WI38 (cell line): ENCODE data around the gene NEK1.
"Not testable (repeated sequence)": the region's sequence is repeated elsewhere in the genome, so short reads cannot be mapped to it uniquely, and the experiment has no call there.

ENCODE experiments used
- H3K4me3 ChIP-seq: 2 replicates; pipeline ENCODE4 v1.5.1; 2011; ENCODE audit warnings: low read depth, mild to moderate bottlenecking, control low read depth, low read length
- TF ChIP-seq, protein P1 (sequence below): IDR thresholded peaks from 2 replicates; pipeline ENCODE4 v1.5.1; 2012; ENCODE audit warnings: low read depth, mild to moderate bottlenecking, control low read depth, low read length

The NEK1 gene

GRCh38 chr4:169489306-169489705 lies 123.1 kb downstream of the NEK1 start:
- H3K4me3 ChIP-seq, result no peak overlapping the region
- TF ChIP-seq, protein P1, sequence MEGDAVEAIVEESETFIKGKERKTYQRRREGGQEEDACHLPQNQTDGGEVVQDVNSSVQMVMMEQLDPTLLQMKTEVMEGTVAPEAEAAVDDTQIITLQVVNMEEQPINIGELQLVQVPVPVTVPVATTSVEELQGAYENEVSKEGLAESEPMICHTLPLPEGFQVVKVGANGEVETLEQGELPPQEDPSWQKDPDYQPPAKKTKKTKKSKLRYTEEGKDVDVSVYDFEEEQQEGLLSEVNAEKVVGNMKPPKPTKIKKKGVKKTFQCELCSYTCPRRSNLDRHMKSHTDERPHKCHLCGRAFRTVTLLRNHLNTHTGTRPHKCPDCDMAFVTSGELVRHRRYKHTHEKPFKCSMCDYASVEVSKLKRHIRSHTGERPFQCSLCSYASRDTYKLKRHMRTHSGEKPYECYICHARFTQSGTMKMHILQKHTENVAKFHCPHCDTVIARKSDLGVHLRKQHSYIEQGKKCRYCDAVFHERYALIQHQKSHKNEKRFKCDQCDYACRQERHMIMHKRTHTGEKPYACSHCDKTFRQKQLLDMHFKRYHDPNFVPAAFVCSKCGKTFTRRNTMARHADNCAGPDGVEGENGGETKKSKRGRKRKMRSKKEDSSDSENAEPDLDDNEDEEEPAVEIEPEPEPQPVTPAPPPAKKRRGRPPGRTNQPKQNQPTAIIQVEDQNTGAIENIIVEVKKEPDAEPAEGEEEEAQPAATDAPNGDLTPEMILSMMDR, result no peak

GRCh38 chr4:169485791-169486742 lies 126.3 kb downstream of the NEK1 start:
- TF ChIP-seq, protein P1, result peak; percentile 26; the same call in 1 of the 2 replicates

GRCh38 chr4:169485086-169485485 lies 127.3 kb downstream of the NEK1 start:
- no peak overlapping the region for H3K4me3 ChIP-seq
- TF ChIP-seq, protein P1, result no peak

More at GRCh38 chr4:169485791-169486742, 126.3 kb downstream of the NEK1 start:
- H3K4me3 ChIP-seq, result no peak overlapping the region

GRCh38 chr4:169484485-169484884 lies 127.9 kb downstream of the NEK1 start:
- TF ChIP-seq, protein P1, result no peak
- no peak overlapping the region for H3K4me3 ChIP-seq

DNA sequence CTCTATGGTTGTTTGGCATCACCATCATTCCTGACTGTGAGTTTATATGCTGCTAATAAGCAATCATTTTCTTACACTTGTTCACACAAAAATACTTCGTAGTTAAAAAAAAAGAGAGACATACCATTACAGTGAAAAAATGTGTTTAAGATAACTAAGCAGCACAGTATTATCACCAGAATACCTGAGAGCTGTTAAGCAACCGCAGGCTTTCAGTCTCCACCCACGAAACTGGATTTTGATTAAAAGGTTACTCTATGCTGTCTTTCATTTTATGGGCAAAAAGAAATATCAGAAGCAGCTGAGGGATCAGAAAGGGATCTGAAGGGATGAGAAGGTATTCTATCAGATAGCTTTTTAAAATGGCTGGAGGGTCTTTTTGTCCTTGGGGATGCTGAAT lies 148.3 kb downstream of the NEK1 start:
- H3K4me3 ChIP-seq, result no peak overlapping the region
- TF ChIP-seq, protein P1, result no peak

- no peak overlapping the region for H3K4me3 ChIP-seq
- TF ChIP-seq, protein P1, result no peak
Measured at GRCh38 chr4:169460081-169460480, 152.3 kb downstream of the NEK1 start.

GRCh38 chr4:169458575-169458974 lies 153.8 kb downstream of the NEK1 start:
- H3K4me3 ChIP-seq, result no peak overlapping the region
- TF ChIP-seq, protein P1, result no peak

DNA sequence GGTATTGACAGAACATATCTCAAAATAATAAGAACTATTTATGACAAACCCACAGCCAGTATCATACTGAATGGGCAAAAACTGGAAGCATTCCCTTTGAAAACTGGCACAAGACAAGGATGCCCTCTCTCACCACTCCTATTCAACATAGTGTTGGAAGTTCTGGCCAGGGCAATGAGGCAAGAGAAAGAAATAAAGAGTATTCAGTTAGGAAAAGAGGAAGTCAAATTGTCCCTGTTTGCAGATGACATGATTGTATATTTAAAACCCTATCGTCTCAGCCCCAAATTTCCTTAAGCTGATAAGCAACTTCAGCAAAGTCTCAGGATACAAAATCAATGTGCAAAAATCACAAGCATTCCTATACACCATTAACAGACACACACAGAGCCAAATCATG lies 159.7 kb downstream of the NEK1 start:
- not testable (repeated sequence) for H3K4me3 ChIP-seq

- not testable (repeated sequence) for H3K4me3 ChIP-seq
Measured at GRCh38 chr4:169448935-169449334, 163.4 kb downstream of the NEK1 start.
